ENCODE measurements around the gene ARID1B.

Gene ARID1B

DNA sequence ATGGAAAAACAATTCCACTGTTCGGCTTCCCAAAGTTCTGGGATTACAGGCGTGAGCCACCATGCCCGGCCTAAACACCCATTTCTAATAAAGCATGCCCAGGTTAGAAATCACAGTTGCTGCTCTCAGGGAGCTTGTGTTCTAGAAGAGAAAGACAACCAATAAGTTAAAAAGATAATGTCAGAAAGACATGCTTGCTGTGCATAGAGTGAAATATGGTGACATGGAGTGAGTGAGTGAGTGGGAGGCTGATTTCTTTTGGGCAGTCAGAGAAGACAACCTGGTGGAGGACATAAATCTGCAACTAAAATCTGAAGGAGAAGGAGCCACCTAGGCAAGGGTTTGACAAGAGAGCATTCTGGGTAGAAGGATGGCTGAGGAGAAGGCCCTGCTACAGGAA, 222.6 kb downstream of the ARID1B start:
- no peak overlapping the region for H3K4me3 ChIP-seq (ENCODE audit: low read depth, low read length)
- TF ChIP-seq, protein P1, sequence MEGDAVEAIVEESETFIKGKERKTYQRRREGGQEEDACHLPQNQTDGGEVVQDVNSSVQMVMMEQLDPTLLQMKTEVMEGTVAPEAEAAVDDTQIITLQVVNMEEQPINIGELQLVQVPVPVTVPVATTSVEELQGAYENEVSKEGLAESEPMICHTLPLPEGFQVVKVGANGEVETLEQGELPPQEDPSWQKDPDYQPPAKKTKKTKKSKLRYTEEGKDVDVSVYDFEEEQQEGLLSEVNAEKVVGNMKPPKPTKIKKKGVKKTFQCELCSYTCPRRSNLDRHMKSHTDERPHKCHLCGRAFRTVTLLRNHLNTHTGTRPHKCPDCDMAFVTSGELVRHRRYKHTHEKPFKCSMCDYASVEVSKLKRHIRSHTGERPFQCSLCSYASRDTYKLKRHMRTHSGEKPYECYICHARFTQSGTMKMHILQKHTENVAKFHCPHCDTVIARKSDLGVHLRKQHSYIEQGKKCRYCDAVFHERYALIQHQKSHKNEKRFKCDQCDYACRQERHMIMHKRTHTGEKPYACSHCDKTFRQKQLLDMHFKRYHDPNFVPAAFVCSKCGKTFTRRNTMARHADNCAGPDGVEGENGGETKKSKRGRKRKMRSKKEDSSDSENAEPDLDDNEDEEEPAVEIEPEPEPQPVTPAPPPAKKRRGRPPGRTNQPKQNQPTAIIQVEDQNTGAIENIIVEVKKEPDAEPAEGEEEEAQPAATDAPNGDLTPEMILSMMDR (IDR thresholded peaks at IDR 0.05; ENCODE audit: insufficient read depth, low read depth, low read length, missing control alignments): no peak
- no peak for DNase-seq (ENCODE audit: low read depth)

DNA sequence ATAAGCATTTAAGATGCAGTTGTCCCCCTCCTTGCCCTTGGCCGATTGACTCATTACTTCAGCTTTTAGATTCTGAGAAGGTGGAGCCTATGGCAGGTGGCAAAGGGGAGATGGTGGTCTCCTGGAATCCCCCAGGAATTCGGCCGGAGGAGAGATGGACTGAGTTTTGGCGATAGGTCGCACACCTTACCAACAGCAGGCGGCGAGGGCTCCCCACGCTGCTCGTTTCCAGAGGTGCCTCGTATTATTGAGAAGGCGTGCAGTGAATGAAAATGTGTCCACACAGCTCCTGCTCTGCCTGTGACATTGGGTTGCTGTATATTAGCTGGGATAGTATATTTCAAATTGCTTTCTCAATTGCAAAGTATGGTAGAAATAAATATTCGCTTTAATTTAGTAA, 224.5 kb downstream of the ARID1B start:
- no peak for DNase-seq (ENCODE audit: low read depth)
- no peak overlapping the region for H3K4me3 ChIP-seq (ENCODE audit: low read depth, low read length)
- TF ChIP-seq, protein P1 (IDR thresholded peaks at IDR 0.05; ENCODE audit: insufficient read depth, low read depth, low read length, missing control alignments): no peak

DNA sequence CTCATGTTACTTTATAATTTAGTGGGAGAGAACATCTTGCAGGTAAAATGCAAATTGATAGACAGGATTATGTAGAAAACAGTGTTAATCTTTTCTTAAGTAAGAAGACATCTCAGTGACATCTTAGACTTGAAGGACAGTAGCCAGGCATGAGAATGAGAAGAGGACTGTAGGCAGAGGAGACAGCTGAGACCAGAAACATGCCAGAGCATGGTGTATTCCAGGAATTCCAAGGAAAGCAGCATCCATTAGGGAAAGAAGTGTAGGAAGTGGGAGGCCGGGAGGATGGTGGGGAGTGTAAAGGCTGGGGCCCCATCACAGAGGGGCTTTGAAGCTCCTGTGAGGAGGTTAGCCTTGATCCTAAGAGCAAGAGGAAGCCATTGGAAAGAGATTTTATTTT, 225.6 kb downstream of the ARID1B start:
- TF ChIP-seq, protein P1 (IDR thresholded peaks at IDR 0.05; ENCODE audit: insufficient read depth, low read depth, low read length, missing control alignments): no peak
- H3K4me3 ChIP-seq (ENCODE audit: low read depth, low read length): no peak overlapping the region
- DNase-seq (ENCODE audit: low read depth): no peak

DNA sequence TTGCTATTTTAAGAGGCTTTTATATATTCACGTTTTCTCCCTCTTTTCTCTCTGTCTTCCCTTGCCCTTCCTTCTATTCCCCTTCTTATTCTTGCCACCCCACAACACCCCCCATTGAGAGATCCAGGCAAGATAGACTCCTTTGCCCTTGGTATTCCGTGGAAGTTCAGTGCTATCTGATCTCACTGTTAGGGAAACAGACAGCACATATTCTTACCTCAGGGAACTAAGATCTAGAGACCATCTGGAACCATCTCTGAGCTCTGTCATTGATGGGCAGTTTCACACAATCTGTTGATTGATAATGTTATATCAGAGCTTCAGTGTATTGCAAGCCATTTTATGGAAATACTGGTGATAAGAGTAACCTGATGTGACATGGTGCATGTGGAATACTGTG, 228.8 kb downstream of the ARID1B start:
- TF ChIP-seq, protein P1 (IDR thresholded peaks at IDR 0.05; ENCODE audit: insufficient read depth, low read depth, low read length, missing control alignments): no peak
- DNase-seq (ENCODE audit: low read depth): no peak
- no peak overlapping the region for H3K4me3 ChIP-seq (ENCODE audit: low read depth, low read length)

DNA sequence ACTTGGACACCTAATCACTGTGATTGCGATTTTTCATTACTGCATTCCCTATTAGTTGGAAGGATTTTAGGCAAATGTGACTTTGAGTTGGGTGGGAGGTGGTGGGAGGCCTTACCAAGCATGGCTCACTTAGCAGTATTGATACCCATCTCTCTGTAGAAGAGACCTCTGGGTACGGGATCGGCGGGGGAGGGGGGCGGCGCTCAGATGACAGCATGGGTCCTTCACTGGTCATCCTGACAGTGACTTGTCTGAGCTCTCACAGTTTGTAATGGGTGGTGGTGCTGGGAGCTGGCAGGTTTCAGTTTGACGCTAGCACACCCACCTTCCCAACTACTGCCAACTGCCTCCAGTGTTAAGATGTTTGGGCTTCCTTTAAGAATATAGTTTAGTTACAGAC, 231.4 kb downstream of the ARID1B start:
- TF ChIP-seq, protein P1 (IDR thresholded peaks at IDR 0.05; ENCODE audit: insufficient read depth, low read depth, low read length, missing control alignments): no peak
- no peak overlapping the region for H3K4me3 ChIP-seq (ENCODE audit: low read depth, low read length)
- DNase-seq (ENCODE audit: low read depth): no peak

DNA sequence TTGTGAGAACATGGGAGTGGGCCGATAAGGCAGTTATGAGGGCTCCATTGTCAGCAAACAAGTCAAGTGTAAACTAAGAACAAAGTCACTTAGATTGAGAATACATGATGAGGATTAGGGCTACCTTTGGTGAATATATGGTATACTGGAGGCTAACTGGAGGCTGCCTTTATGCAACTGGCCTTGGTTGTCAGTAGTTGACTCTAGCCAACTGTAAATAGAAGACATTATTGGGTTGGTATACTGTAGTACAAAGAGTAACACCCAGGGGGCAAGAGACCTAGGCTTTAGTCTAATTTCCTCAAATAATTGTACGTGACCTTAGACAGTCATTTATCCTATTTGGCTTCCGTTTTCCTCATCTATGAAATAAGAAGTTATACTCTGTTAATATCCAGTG, 235.2 kb downstream of the ARID1B start:
- DNase-seq (ENCODE audit: low read depth): no peak
- TF ChIP-seq, protein P1 (IDR thresholded peaks at IDR 0.05; ENCODE audit: insufficient read depth, low read depth, low read length, missing control alignments): no peak
- H3K4me3 ChIP-seq (ENCODE audit: low read depth, low read length): no peak overlapping the region

DNA sequence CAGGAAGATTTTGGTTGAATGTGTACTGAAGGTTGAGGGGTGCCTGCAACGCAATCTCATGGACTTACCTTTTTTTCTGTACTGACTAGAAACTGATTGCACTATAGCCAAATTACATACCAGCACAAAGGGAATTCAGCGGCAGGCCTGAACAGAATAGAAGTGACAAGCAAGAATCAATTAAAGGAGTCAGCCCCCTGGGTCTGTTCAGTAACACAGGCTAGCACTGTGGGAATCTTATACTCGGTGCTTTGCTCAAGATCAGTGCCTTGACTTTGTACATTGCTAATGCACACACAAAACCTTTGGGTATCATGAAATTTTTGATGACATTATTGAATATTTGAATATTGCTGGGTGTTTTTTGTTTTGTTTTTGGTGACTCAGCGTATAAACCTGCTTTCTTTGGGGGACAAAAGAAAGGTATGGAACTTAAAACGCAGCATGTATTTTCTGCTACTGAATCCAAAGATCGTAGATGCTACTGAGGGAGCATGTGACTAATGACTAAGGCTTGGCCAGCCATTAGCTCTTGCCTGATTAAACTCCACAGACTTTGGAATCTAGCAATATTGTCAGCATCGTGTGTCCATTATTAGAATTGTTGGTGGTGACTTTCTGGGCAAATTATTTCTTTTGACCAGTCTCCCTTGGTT, 236.6 kb downstream of the ARID1B start:
- DNase-seq (ENCODE audit: low read depth): no peak
- TF ChIP-seq, protein P1 (IDR thresholded peaks at IDR 0.05; ENCODE audit: insufficient read depth, low read depth, low read length, missing control alignments): no peak
- H3K4me3 ChIP-seq (ENCODE audit: low read depth, low read length): no peak overlapping the region
